K562 (cell line): ENCODE results near the gene RBP3. TPM values are rescaled to one million over a fixed set of nuclear protein-coding genes. Genes with fewer than 3 reads are reported as not detected.

Source experiments
- CREBBP ChIP-seq: IDR thresholded peaks from one replicate; pipeline ENCODE4 v1.6.1; 2012; ENCODE audit warnings: low read depth, mild to moderate bottlenecking, control low read depth, inconsistent platforms, low read length
- ERF ChIP-seq: fragments of 450-650 bp; formaldehyde crosslinking; IDR thresholded peaks from 2 replicates; pipeline ENCODE4 v1.4.0; 2020; ENCODE audit warnings: mild to moderate bottlenecking, mixed read lengths
- ETV1 ChIP-seq: fragments of 450-650 bp; conservative IDR thresholded peaks from 2 replicates; pipeline ENCODE4 v1.6.1; 2016; ENCODE audit warnings: missing genetic modification characterization, control low read depth, low read depth, missing compliant biosample characterization
- FUS ChIP-seq: fragments of 200-400 bp; formaldehyde crosslinking; optimal IDR thresholded peaks from 2 replicates; pipeline ENCODE3; 2017; ENCODE audit warnings: low read depth, low read length
- MBD1 ChIP-seq: fragments of 250-450 bp; sonication (Bioruptor Pico); IDR thresholded peaks from 2 replicates; pipeline ENCODE4 v1.8.0; 2022; ENCODE audit warnings: inconsistent platforms
- MLLT1 ChIP-seq, 2 experiments: fragments of 450-650 bp; IDR thresholded peaks; 2 replicates each; pipeline ENCODE4 v1.6.1; 2016
- NFIC ChIP-seq: fragments of 450-650 bp; IDR thresholded peaks from 2 replicates; pipeline ENCODE4 v1.6.1; 2017; ENCODE audit warnings: mild to moderate bottlenecking, inconsistent platforms
- PRPF4 ChIP-seq: fragments of 200-400 bp; formaldehyde crosslinking; IDR thresholded peaks from one replicate; pipeline ENCODE4 v1.6.1; 2017; ENCODE audit warnings: low read length, low read depth, mild to moderate bottlenecking; ENCODE audit not compliant: insufficient read depth, poor library complexity, severe bottlenecking
- RB1 ChIP-seq: fragments of 450-650 bp; IDR thresholded peaks from 2 replicates; pipeline ENCODE4 v1.6.1; 2017; ENCODE audit warnings: low read depth, mild to moderate bottlenecking
- RFX7 ChIP-seq: fragments of 250-450 bp; sonication (Bioruptor Pico); IDR thresholded peaks from 2 replicates; pipeline ENCODE4 v1.5.1; 2021; ENCODE audit warnings: mild to moderate bottlenecking
- SRSF1 ChIP-seq: fragments of 200-400 bp; formaldehyde crosslinking; IDR thresholded peaks from 2 replicates; pipeline ENCODE4 v1.6.1; 2017; ENCODE audit warnings: mild to moderate bottlenecking, low read depth, low read length, moderate library complexity
- THRAP3 ChIP-seq: fragments of 450-650 bp; IDR thresholded peaks from 2 replicates; pipeline ENCODE4 v1.6.1; 2016; ENCODE audit warnings: mild to moderate bottlenecking, inconsistent platforms, borderline replicate concordance
- TRIM25 ChIP-seq: fragments of 450-650 bp; IDR thresholded peaks from 2 replicates; pipeline ENCODE4 v1.7.0; 2016; ENCODE audit warnings: borderline replicate concordance
- TSC22D4 ChIP-seq: fragments of 450-650 bp; IDR thresholded peaks from 2 replicates; pipeline ENCODE4 v1.6.1; 2016; ENCODE audit warnings: missing genetic modification characterization, missing biosample characterization, control low read depth
- ZBTB49 ChIP-seq: sonication (generic); formaldehyde crosslinking; IDR thresholded peaks from 2 replicates; pipeline ENCODE4 v1.8.0; 2022; ENCODE audit warnings: missing genetic modification reagents, mild to moderate bottlenecking, borderline replicate concordance
- ZC3H4 ChIP-seq: sonication (generic); formaldehyde crosslinking; IDR thresholded peaks from 2 replicates; pipeline ENCODE4 v1.9.0; 2021; ENCODE audit warnings: missing genetic modification reagents, borderline replicate concordance
- ZNF174 ChIP-seq: fragments of 250-450 bp; sonication (Bioruptor Pico); IDR thresholded peaks from 2 replicates; pipeline ENCODE4 v1.4.0; 2020; ENCODE audit warnings: mild to moderate bottlenecking
- ZNF197 ChIP-seq: fragments of 200-800 bp; sonication (Bioruptor generic); IDR thresholded peaks from 2 replicates; pipeline ENCODE4 v1.6.1; 2016; ENCODE audit warnings: low read depth, missing genetic modification characterization, missing compliant biosample characterization
- ZNF384 ChIP-seq: IDR thresholded peaks from 2 replicates; pipeline ENCODE4 v1.6.1; 2012; ENCODE audit warnings: low read depth, low read length, improper control_type of control experiment
- ZNF586 ChIP-seq: fragments of 450-650 bp; formaldehyde crosslinking; conservative IDR thresholded peaks from 2 replicates; pipeline ENCODE4 v1.4.0; 2020; ENCODE audit warnings: mild to moderate bottlenecking, moderate library complexity
- ZNF707 ChIP-seq: fragments of 250-450 bp; sonication (Bioruptor Pico); conservative IDR thresholded peaks from 2 replicates; pipeline ENCODE4 v1.8.0; 2022; ENCODE audit warnings: inconsistent platforms, mild to moderate bottlenecking, moderate library complexity
- ZZZ3 ChIP-seq: fragments of 450-650 bp; IDR thresholded peaks from 2 replicates; pipeline ENCODE4 v1.6.1; 2016; ENCODE audit warnings: antibody characterized with exemption, mild to moderate bottlenecking, moderate library complexity
- polyA plus RNA-seq, 8 experiments: library from polyadenylated mRNA; depleted of rRNA in 4 of 8; stranded (reverse) in 5 of 8; unstranded in 3 of 8; fragments of >200 nt; fragmentation: Nextera tagmentation in 2 of 8; fragmentation: Illumina TruSeq in 1 of 8; extraction: Ambion mirVana in 2 of 8; extraction: Trizol in 1 of 8; gene quantifications; 2 replicates each; pipeline versions ENCODE4 v1.2.1 to v1.2.3, GENCODE V29; 2011 to 2014; ENCODE audit warnings: inconsistent platforms in 1 of 8, missing spikeins in 1 of 8
- total RNA-seq, 7 experiments: library from RNA; depleted of rRNA in 6 of 7; stranded (reverse); fragments of >200 nt in 6 of 7; fragmentation: Illumina TruSeq in 2 of 7; extraction: Trizol in 2 of 7; gene quantifications; 2 replicates each; pipeline versions ENCODE4 v1.2.1 to v1.2.3, GENCODE V29; 2011 to 2021; ENCODE audit warnings: low replicate concordance in 1 of 7

The RBP3 gene
- total and polyA plus RNA-seq, 9 of the 15 experiments (the other 6 are each of a cell fraction or from before 2014, with no cell fraction given): not detected

- TF ChIP-seq TRIM25: no peak
- no peak for TF ChIP-seq ZNF586 (CRISPR knock-in tag)
- TF ChIP-seq RB1: no peak
- no peak for TF ChIP-seq ZNF384
- TF ChIP-seq ZNF174: no peak
- no peak for TF ChIP-seq ZC3H4
- no peak for TF ChIP-seq NFIC
- no peak for TF ChIP-seq SRSF1
- TF ChIP-seq MLLT1 (IDR thresholded peaks at IDR 0.05): no peak
- TF ChIP-seq ZNF197 (CRISPR knock-in tag): no peak
- TF ChIP-seq MBD1 (CRISPR knock-in tag): no peak
- no peak for TF ChIP-seq ZBTB49
- TF ChIP-seq RFX7 (CRISPR knock-in tag): no peak
- no peak for TF ChIP-seq FUS
- TF ChIP-seq PRPF4: no peak
- no peak for TF ChIP-seq ZNF707 (CRISPR knock-in tag)
- TF ChIP-seq THRAP3: no peak
- no peak for TF ChIP-seq ETV1 (tag)
- TF ChIP-seq ZZZ3: no peak
- no peak for TF ChIP-seq CREBBP
- no peak for TF ChIP-seq TSC22D4 (tag)
- no peak for TF ChIP-seq ERF (CRISPR knock-in tag)
These were observed 36.1 kb upstream of the RBP3 start (continued) for GRCh38 chr10:47311932-47312662.
